Measurements from ENCODE around the gene EQTN.

EQTN gene

GRCh38 chr9:27311184-27311583, 14.2 kb upstream of the EQTN start:
- no peak for TF ChIP-seq CTCF (IDR thresholded peaks at IDR 0.05; ENCODE audit: unreplicated experiment in 3 of 3)
- H3K27me3 Mint-ChIP-seq (ENCODE audit: low read depth), result no peaks in the 10 kb centered on the region
- no peaks in the 10 kb centered on the region for H3K4me1 Mint-ChIP-seq
- H3K9me3 Mint-ChIP-seq, result no peaks in the 10 kb centered on the region
- no peaks in the 10 kb centered on the region for H3K36me3 Mint-ChIP-seq (ENCODE audit: low read depth)
- H3K27ac Mint-ChIP-seq, result no peak overlapping the region
- no peak overlapping the region for H3K4me3 Mint-ChIP-seq

GRCh38 chr9:27310582-27310981, 13.6 kb upstream of the EQTN start:
- Mint-ChIP-seq H3K36me3 (ENCODE audit: low read depth) (no peaks in the 10 kb centered on the region), H3K4me1 (no peaks in the 10 kb centered on the region), H3K27ac (no peak overlapping the region), H3K9me3 (no peaks in the 10 kb centered on the region), H3K27me3 (ENCODE audit: low read depth) (no peaks in the 10 kb centered on the region), H3K4me3 (no peak overlapping the region)
- no peak for TF ChIP-seq CTCF (IDR thresholded peaks at IDR 0.05; ENCODE audit: unreplicated experiment in 3 of 3)

- Mint-ChIP-seq H3K27ac (no peak overlapping the region), H3K4me1 (no peaks in the 10 kb centered on the region), H3K4me3 (no peak overlapping the region), H3K27me3 (ENCODE audit: low read depth) (no peaks in the 10 kb centered on the region), H3K36me3 (ENCODE audit: low read depth) (no peaks in the 10 kb centered on the region), H3K9me3 (peaks cover 2% of the 10 kb centered on the region)
- no peak for TF ChIP-seq CTCF (IDR thresholded peaks at IDR 0.05; ENCODE audit: unreplicated experiment in 3 of 3)
These were observed 11.9 kb upstream of the EQTN start for GRCh38 chr9:27308691-27309390.

- Mint-ChIP-seq H3K4me3 (no peak overlapping the region), H3K4me1 (no peaks in the 10 kb centered on the region), H3K27me3 (ENCODE audit: low read depth) (peaks cover 5% of the 10 kb centered on the region), H3K9me3 (peaks cover 5% of the 10 kb centered on the region), H3K36me3 (ENCODE audit: low read depth) (no peaks in the 10 kb centered on the region), H3K27ac (no peak overlapping the region)
- no peak for TF ChIP-seq CTCF (IDR thresholded peaks at IDR 0.05; ENCODE audit: unreplicated experiment in 3 of 3)
These were observed 7.6 kb upstream of the EQTN start for GRCh38 chr9:27304521-27304920.

GRCh38 chr9:27303219-27303618, 6.3 kb upstream of the EQTN start:
- Mint-ChIP-seq H3K4me3 (no peak overlapping the region), H3K9me3 (peaks cover 5% of the 10 kb centered on the region), H3K36me3 (ENCODE audit: low read depth) (no peaks in the 10 kb centered on the region), H3K27me3 (ENCODE audit: low read depth) (peaks cover 5% of the 10 kb centered on the region), H3K4me1 (no peaks in the 10 kb centered on the region), H3K27ac (no peak overlapping the region)
- TF ChIP-seq CTCF (IDR thresholded peaks at IDR 0.05; ENCODE audit: unreplicated experiment in 3 of 3), result no peak

- no peak for TF ChIP-seq CTCF (IDR thresholded peaks at IDR 0.05; ENCODE audit: unreplicated experiment in 3 of 3)
- H3K4me3 Mint-ChIP-seq, result peak overlapping the region in 1 of 3 experiments; percentile 7
- no peaks in the 10 kb centered on the region for H3K27me3 Mint-ChIP-seq (ENCODE audit: low read depth)
- H3K4me1 Mint-ChIP-seq, result peaks cover 19% of the 10 kb centered on the region
- H3K36me3 Mint-ChIP-seq (ENCODE audit: low read depth), result no peaks in the 10 kb centered on the region
- peaks cover 3% of the 10 kb centered on the region for H3K9me3 Mint-ChIP-seq
- H3K27ac Mint-ChIP-seq, result peak overlapping the region in 1 of 3 experiments; percentile 52
These were observed 3.0 kb downstream of the EQTN start for GRCh38 chr9:27293996-27294395.

Data from nephron (organoid).